GM12892 (cell line): ENCODE measurements around the gene PANK2.
"Not testable (repeated sequence)": the region's sequence is repeated elsewhere in the genome, so short reads cannot be mapped to it uniquely, and the experiment has no call there.

Experiments
- POLR2A ChIP-seq: IDR thresholded peaks from 2 replicates; pipeline ENCODE4 v1.6.1; 2011; ENCODE audit warnings: low read depth, low read length, control low read depth
- POLR2AphosphoS5 ChIP-seq: IDR thresholded peaks from 2 replicates; pipeline ENCODE4 v1.6.1; 2011; ENCODE audit warnings: low read depth, low read length, control low read depth
- TAF1 ChIP-seq: IDR thresholded peaks from 2 replicates; pipeline ENCODE4 v1.6.1; 2011; ENCODE audit warnings: low read depth, mild to moderate bottlenecking, control low read depth, low read length, borderline replicate concordance

DNA sequence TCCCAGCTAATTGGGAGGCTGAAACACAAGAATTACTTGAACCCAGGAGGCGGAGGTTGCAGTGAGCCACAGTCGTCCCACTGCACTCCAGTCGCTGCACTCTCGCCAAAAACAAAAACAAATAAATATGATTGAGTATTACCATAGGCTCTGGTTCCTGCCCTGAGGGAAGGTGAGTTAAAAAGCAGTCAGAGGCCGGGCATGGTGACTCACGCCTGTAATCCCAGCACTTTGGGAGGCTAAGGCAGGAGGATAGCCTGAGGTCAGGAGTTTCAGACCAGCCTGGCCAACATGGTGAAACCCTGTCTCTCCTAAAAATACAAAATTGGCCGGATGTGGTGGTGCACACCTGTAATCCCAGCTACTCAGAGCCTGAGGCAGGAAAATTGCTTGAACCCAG lies 49.0 kb upstream of the PANK2 start:
- not testable (repeated sequence) for TF ChIP-seq TAF1, POLR2AphosphoS5, POLR2A
